HG02642 (cell line): ENCODE data around the gene EDARADD.

Experiments used
- ATAC-seq: cut with Tn5 transposase; IDR thresholded peaks from one replicate; pipeline ENCODE4 v1.9.1; 2021; ENCODE audit warnings: mild to moderate bottlenecking; ENCODE audit not compliant: unreplicated experiment, poor library complexity

The EDARADD gene

GRCh38 chr1:236391008-236391407 is 3.1 kb upstream of the EDARADD start:
- no peak for ATAC-seq

- ATAC-seq: no peak
Observed at GRCh38 chr1:236392182-236392581, 1.9 kb upstream of the EDARADD start.

- ATAC-seq: no peak
Observed at GRCh38 chr1:236394879-236395229, 768 bp downstream of the EDARADD start.

GRCh38 chr1:236395230-236395946 is 1.3 kb downstream of the EDARADD start:
- peak; percentile 65 for ATAC-seq

- ATAC-seq: no peak
Observed at GRCh38 chr1:236395947-236396664, 2.0 kb downstream of the EDARADD start.

- ATAC-seq: no peak
Observed at GRCh38 chr1:236396665-236397043, 2.6 kb downstream of the EDARADD start.

GRCh38 chr1:236397173-236397759 is 3.2 kb downstream of the EDARADD start:
- ATAC-seq: no peak

GRCh38 chr1:236398538-236398937 is 4.5 kb downstream of the EDARADD start:
- no peak for ATAC-seq

- ATAC-seq: no peak
Observed at GRCh38 chr1:236400061-236400603, 6.0 kb downstream of the EDARADD start.

GRCh38 chr1:236401698-236402097 is 7.6 kb downstream of the EDARADD start:
- ATAC-seq: no peak

- ATAC-seq: no peak
Observed at GRCh38 chr1:236403905-236404696, 10.0 kb downstream of the EDARADD start.

GRCh38 chr1:236407059-236407458 is 13.0 kb downstream of the EDARADD start:
- ATAC-seq: no peak

GRCh38 chr1:236413688-236414087 is 19.6 kb downstream of the EDARADD start:
- ATAC-seq: no peak

- ATAC-seq: no peak
Observed at GRCh38 chr1:236416165-236416564, 22.1 kb downstream of the EDARADD start.

GRCh38 chr1:236417336-236417735 is 23.2 kb downstream of the EDARADD start:
- ATAC-seq: no peak

GRCh38 chr1:236419502-236419901 is 25.4 kb downstream of the EDARADD start:
- ATAC-seq: no peak

GRCh38 chr1:236421022-236421421 is 26.9 kb downstream of the EDARADD start:
- no peak for ATAC-seq

- no peak for ATAC-seq
Observed at GRCh38 chr1:236421850-236422516, 27.9 kb downstream of the EDARADD start.

GRCh38 chr1:236422517-236422876 is 28.4 kb downstream of the EDARADD start:
- ATAC-seq: no peak

GRCh38 chr1:236425031-236425663 is 31.1 kb downstream of the EDARADD start:
- peak; percentile 94 for ATAC-seq
